SU-DHL-6 (cell line): ENCODE results near the gene DIS3L2.

Experiments
- H2AFZ ChIP-seq: fragments of 200-600 bp; sonication (generic); 2 replicates; pipeline ENCODE4 v1.6.1; 2014; ENCODE audit warnings: low read depth, mild to moderate bottlenecking, moderate library complexity, mixed read lengths, antibody characterized with exemption, low read length; ENCODE audit not compliant: severe bottlenecking
- H3F3A ChIP-seq: fragments of 200-600 bp; shearing (Covaris generic); 2 replicates; pipeline ENCODE4 v1.6.0; 2016; ENCODE audit warnings: antibody characterized with exemption, mild to moderate bottlenecking; ENCODE audit not compliant: insufficient read depth
- H3K27ac ChIP-seq: fragments of 200-600 bp; sonication (generic); 2 replicates; pipeline ENCODE4 v1.5.1; 2016; ENCODE audit warnings: low read depth, mild to moderate bottlenecking, low read length, moderate library complexity, mixed read lengths
- H3K27me3 ChIP-seq: fragments of 200-600 bp; sonication (generic), shearing (Covaris generic); 2 replicates; pipeline ENCODE4 v1.6.0; 2014; ENCODE audit warnings: mild to moderate bottlenecking, low read length
- H3K36me3 ChIP-seq: fragments of 200-600 bp; sonication (generic); 2 replicates; pipeline ENCODE4 v1.6.1; 2014; ENCODE audit warnings: mild to moderate bottlenecking, low read length, mixed read lengths
- H3K4me2 ChIP-seq: fragments of 300-600, 200-600 bp; shearing (Covaris generic), sonication (generic); 2 replicates; pipeline ENCODE4 v1.6.0; 2014; ENCODE audit warnings: low read length, low read depth, mild to moderate bottlenecking; ENCODE audit not compliant: poor library complexity, severe bottlenecking
- H3K4me3 ChIP-seq: fragments of 200-600 bp; sonication (generic); 2 replicates; pipeline ENCODE4 v1.5.1; 2014; ENCODE audit warnings: antibody characterized with exemption, low read length, mild to moderate bottlenecking, mixed read lengths; ENCODE audit not compliant: insufficient read depth, poor library complexity, severe bottlenecking
- H3K79me2 ChIP-seq: fragments of 200-600 bp; sonication (generic); 2 replicates; pipeline ENCODE4 v1.6.1; 2014; ENCODE audit warnings: mild to moderate bottlenecking, low read length, moderate library complexity; ENCODE audit not compliant: insufficient read depth
- H3K9ac ChIP-seq: fragments of 200-600 bp; sonication (generic); 2 replicates; pipeline ENCODE4 v1.7.0; 2014; ENCODE audit warnings: mild to moderate bottlenecking, low read length
- H3K9me2 ChIP-seq: fragments of 200-600 bp; sonication (generic); replicated peaks from 2 replicates; pipeline ENCODE4 v1.6.1; 2014; ENCODE audit warnings: low read length; ENCODE audit not compliant: insufficient read depth
- H3K9me3 ChIP-seq: fragments of 200-600 bp; sonication (generic); 2 replicates; pipeline ENCODE4 v1.6.1; 2014; ENCODE audit warnings: low read length, mixed read lengths; ENCODE audit not compliant: insufficient read depth
- H4K20me1 ChIP-seq: fragments of 200-600 bp; sonication (generic); 2 replicates; pipeline ENCODE4 v1.6.1; 2014; ENCODE audit warnings: low read depth, mild to moderate bottlenecking, antibody characterized with exemption, low read length, moderate library complexity, mixed read lengths
- CTCF ChIP-seq: fragments of 200-600 bp; sonication (generic); IDR thresholded peaks from one replicate; pipeline ENCODE4 v1.5.1; 2017; ENCODE audit warnings: antibody characterized with exemption, mild to moderate bottlenecking, low read length, moderate library complexity; ENCODE audit not compliant: insufficient read depth, poor library complexity, severe bottlenecking
- EZH2phosphoT487 ChIP-seq: fragments of 200-600 bp; sonication (generic), shearing (Covaris generic); conservative IDR thresholded peaks from 2 replicates; pipeline ENCODE4 v1.6.1; 2018; ENCODE audit warnings: mild to moderate bottlenecking, antibody characterized with exemption, low read length, moderate library complexity, mixed read lengths

The DIS3L2 gene

DNA sequence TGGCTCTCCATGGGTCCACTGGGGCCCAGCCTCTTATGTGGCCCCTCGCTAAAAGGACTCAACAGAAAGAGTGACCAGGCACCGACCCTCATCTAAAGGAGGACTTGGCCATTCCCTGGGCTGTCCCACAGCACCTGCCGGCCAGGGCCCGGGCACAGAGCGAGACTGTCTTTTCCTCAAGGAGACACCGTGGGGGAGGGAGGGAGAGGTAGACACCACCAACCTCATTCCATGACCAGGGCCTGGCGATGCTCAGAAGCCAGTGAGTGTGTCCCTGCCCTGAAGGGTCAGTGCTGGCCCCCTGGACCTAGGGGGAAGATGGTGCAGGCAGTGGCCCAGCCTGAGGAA, 377.2 kb downstream of the DIS3L2 start:
- Histone ChIP-seq H3K9me2 (no peaks in the 10 kb centered on the region), H3K36me3 (no peaks in the 10 kb centered on the region), H3K9me3 (no peaks in the 10 kb centered on the region), H3K4me2 (no peak overlapping the region), H3F3A (no peaks in the 10 kb centered on the region), H2AFZ (no peak overlapping the region), H3K27ac (no peak overlapping the region), H3K79me2 (no peaks in the 10 kb centered on the region), H3K27me3 (no peaks in the 10 kb centered on the region), H3K4me3 (no peak overlapping the region), H4K20me1 (no peaks in the 10 kb centered on the region), H3K9ac (no peak overlapping the region)
- TF ChIP-seq EZH2phosphoT487 (no peak), CTCF (no peak)

- Histone ChIP-seq H3K4me2 (no peak overlapping the region), H3K27me3 (no peaks in the 10 kb centered on the region), H3K79me2 (no peaks in the 10 kb centered on the region), H3K9ac (no peak overlapping the region), H3K9me2 (no peaks in the 10 kb centered on the region), H3F3A (no peaks in the 10 kb centered on the region), H2AFZ (no peak overlapping the region), H3K4me3 (no peak overlapping the region), H4K20me1 (no peaks in the 10 kb centered on the region), H3K36me3 (no peaks in the 10 kb centered on the region), H3K9me3 (no peaks in the 10 kb centered on the region), H3K27ac (no peak overlapping the region)
- TF ChIP-seq EZH2phosphoT487: no peak
- no peak for TF ChIP-seq CTCF
These were observed 377.9 kb downstream of the DIS3L2 start for GRCh38 chr2:232339121-232340081.

DNA sequence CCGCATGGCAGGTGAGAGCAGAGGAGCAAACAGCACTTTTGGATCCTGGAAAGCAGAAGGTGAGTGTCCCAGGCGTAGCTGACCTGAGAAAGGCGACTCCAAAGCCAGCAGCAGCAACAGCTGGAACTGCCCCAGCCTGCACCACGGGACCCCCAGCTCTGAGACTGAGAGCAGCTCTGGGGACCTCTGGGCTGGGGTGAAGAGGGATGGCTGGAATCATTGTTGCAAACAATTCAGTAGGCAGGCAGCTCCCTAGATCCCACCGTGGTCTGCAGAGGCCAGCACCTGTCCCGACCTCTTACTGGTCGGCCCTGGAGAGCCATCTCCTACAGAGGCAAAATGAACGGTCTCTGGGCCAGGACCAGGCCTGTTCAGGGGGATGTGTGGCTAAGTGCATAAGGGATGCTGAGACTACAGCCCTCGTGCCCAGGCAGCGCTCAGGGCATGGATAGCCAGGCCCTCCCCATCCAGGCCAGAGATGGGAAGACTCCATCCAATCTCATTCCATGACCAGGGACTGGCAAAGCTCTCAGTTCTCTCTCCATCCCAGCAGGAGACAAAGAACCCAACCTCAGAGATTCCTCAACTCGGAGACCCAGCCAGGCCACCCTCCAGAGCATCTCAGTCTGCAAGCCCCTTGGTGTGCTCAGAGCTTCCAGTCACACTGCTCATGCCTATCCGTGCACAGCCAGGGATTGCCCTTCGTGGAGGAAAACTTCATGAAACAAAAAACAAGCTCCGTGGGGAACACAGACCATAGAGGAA, 378.8 kb downstream of the DIS3L2 start:
- H2AFZ ChIP-seq: no peak overlapping the region
- H3K4me3 ChIP-seq: no peak overlapping the region
- no peaks in the 10 kb centered on the region for H3K27me3 ChIP-seq
- no peak overlapping the region for H3K27ac ChIP-seq
- no peaks in the 10 kb centered on the region for H3K79me2 ChIP-seq
- no peak overlapping the region for H3K4me2 ChIP-seq
- no peaks in the 10 kb centered on the region for H3K9me2 ChIP-seq
- no peak for TF ChIP-seq CTCF
- no peak for TF ChIP-seq EZH2phosphoT487
- H4K20me1 ChIP-seq: no peaks in the 10 kb centered on the region
- H3K9ac ChIP-seq: no peak overlapping the region
- no peaks in the 10 kb centered on the region for H3K9me3 ChIP-seq
- no peaks in the 10 kb centered on the region for H3F3A ChIP-seq
- H3K36me3 ChIP-seq: no peaks in the 10 kb centered on the region
